Upper lobe of left lung (tissue), 6 donors: Measurements from ENCODE around the gene PIGB. TPM values are rescaled to one million over a fixed set of nuclear protein-coding genes. Genes with fewer than 3 reads are reported as not detected.

Experiments
- ATAC-seq, 2 donors: fragments of 200-7000 bp; cut with Tn5 transposase; one replicate each; pipeline ENCODE4 v1.9.1; 2022; ENCODE audit warnings: mild to moderate bottlenecking in 2 of 2, moderate library complexity in 2 of 2; ENCODE audit not compliant: low FRiP score in 2 of 2
- DNase-seq, 2 donors: peaks; one replicate each; pipeline ENCODE4 v3.0.0-alpha.2; 2019 to 2020
- H3K27ac ChIP-seq, 4 donors: fragments of 200-600 bp; sonication (generic); one replicate each; pipeline ENCODE4 v1.5.1; 2016 to 2019
- H3K27me3 ChIP-seq, 4 donors: fragments of 200-600 bp; sonication (generic); one replicate each; pipeline ENCODE4 v1.5.1; 2017 to 2019
- H3K36me3 ChIP-seq, 4 donors: fragments of 200-600 bp; sonication (generic); one replicate each; pipeline ENCODE4 v1.5.1; 2016 to 2019
- H3K4me1 ChIP-seq, 4 donors: fragments of 200-600 bp; sonication (generic); one replicate each; pipeline ENCODE4 v1.5.1; 2018 to 2019
- H3K4me3 ChIP-seq, 4 donors: fragments of 200-600 bp; sonication (generic); one replicate each; pipeline ENCODE4 v1.5.1; 2017 to 2019; ENCODE audit warnings: mild to moderate bottlenecking in 2 of 4, moderate library complexity in 1 of 4
- H3K9me3 ChIP-seq, 4 donors: fragments of 200-600 bp; sonication (generic); one replicate each; pipeline ENCODE4 v1.5.1; 2018 to 2019
- EP300 ChIP-seq, 4 donors: sonication (generic); formaldehyde crosslinking; IDR thresholded peaks; one replicate each; pipeline ENCODE4 v1.5.1; 2017; ENCODE audit warnings: antibody characterized with exemption in 4 of 4, control low read depth in 2 of 4
- POLR2A ChIP-seq, 4 donors: fragments of 450-650 bp; IDR thresholded peaks; one replicate each; pipeline ENCODE4 v1.5.1; 2016 to 2017; ENCODE audit warnings: antibody characterized with exemption in 4 of 4, mild to moderate bottlenecking in 2 of 4
- POLR2AphosphoS5 ChIP-seq, 2 donors: sonication (generic); formaldehyde crosslinking; IDR thresholded peaks; one replicate each; pipeline ENCODE4 v1.5.1; 2017; ENCODE audit warnings: antibody characterized with exemption in 2 of 2
- WGBS, 2 donors: methylation state at CpG; one replicate each; pipeline ENCODE4 v1.1.5; 2017 to 2018; 5-methylcytosine and 5-hydroxymethylcytosine counted together
- total RNA-seq, 6 donors: library from RNA; depleted of rRNA in 4 of 6; stranded (reverse); fragments of >200 nt in 4 of 6; gene quantifications; one replicate each; pipeline versions ENCODE4 v1.1.0 to v1.2.1, GENCODE V29; 2016 to 2021
- TF ChIP-seq, protein P1 (sequence below), 6 experiments: fragments of 450-650 bp in 4 of 6; fragments of 200-600 bp in 2 of 6; sonication (generic) in 2 of 6; IDR thresholded peaks; one replicate each; pipeline ENCODE4 v1.5.1; 2016 to 2019; ENCODE audit warnings: antibody characterized with exemption in 6 of 6
- donor health status: DM: no; HTN: no; CAD: no; lungs with moderate emphysema.
- donor health status: DM: no; HTN: yes; CAD: no; lungs with severe emphysema.

PIGB gene
- total RNA-seq, 6 donors from 2014 or later = 3.0 to 14.7 (median 9.3) TPM

GRCh38 chr15:55288006-55288717, 30.9 kb upstream of the PIGB start:
- no peaks in the 10 kb centered on the region for H3K27me3 ChIP-seq
- DNase-seq = peak in 1 of 2 donors; percentile 57
- H3K4me1 ChIP-seq = peaks cover 38 to 49% (median 41%) of the 10 kb centered on the region in 4 donors
- H3K27ac ChIP-seq = peak overlapping the region; percentile 95 to 99 (median 98)
- peak overlapping the region in 3 of 4 donors; percentile 70 to 96 (median 79) for H3K4me3 ChIP-seq
- TF ChIP-seq, protein P1, sequence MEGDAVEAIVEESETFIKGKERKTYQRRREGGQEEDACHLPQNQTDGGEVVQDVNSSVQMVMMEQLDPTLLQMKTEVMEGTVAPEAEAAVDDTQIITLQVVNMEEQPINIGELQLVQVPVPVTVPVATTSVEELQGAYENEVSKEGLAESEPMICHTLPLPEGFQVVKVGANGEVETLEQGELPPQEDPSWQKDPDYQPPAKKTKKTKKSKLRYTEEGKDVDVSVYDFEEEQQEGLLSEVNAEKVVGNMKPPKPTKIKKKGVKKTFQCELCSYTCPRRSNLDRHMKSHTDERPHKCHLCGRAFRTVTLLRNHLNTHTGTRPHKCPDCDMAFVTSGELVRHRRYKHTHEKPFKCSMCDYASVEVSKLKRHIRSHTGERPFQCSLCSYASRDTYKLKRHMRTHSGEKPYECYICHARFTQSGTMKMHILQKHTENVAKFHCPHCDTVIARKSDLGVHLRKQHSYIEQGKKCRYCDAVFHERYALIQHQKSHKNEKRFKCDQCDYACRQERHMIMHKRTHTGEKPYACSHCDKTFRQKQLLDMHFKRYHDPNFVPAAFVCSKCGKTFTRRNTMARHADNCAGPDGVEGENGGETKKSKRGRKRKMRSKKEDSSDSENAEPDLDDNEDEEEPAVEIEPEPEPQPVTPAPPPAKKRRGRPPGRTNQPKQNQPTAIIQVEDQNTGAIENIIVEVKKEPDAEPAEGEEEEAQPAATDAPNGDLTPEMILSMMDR (IDR thresholded peaks at IDR 0.05) = no peak
- TF ChIP-seq POLR2A (IDR thresholded peaks at IDR 0.05) (peak in 2 of 4 donors; percentile 15 to 24), EP300 (IDR thresholded peaks at IDR 0.05) (no peak), POLR2AphosphoS5 (IDR thresholded peaks at IDR 0.05) (no peak)
- H3K36me3 ChIP-seq = no peaks in the 10 kb centered on the region
- WGBS, 2 donors = 53 to 65% methylated on average over 8 of the region's 8 CpGs
- no peak for ATAC-seq
- H3K9me3 ChIP-seq = no peaks in the 10 kb centered on the region

GRCh38 chr15:55289011-55289745, 29.8 kb upstream of the PIGB start:
- DNase-seq = peak; percentile 29 to 75
- peak overlapping the region; percentile 95 to 99 (median 98) for H3K27ac ChIP-seq
- no peaks in the 10 kb centered on the region for H3K27me3 ChIP-seq
- ATAC-seq = peak; percentile 43 to 54
- no peaks in the 10 kb centered on the region for H3K9me3 ChIP-seq
- peaks cover 28 to 39% (median 32%) of the 10 kb centered on the region in 4 donors for H3K4me1 ChIP-seq
- H3K4me3 ChIP-seq = peak overlapping the region; percentile 67 to 96 (median 74)
- H3K36me3 ChIP-seq = no peaks in the 10 kb centered on the region
- peak in 2 of 4 donors; percentile 7 to 50 for TF ChIP-seq POLR2A (IDR thresholded peaks at IDR 0.05)
- peak in 1 of 4 donors; percentile 8 for TF ChIP-seq EP300 (IDR thresholded peaks at IDR 0.05)
- TF ChIP-seq, protein P1 (IDR thresholded peaks at IDR 0.05) = no peak
- peak; percentile 28 to 77 for TF ChIP-seq POLR2AphosphoS5 (IDR thresholded peaks at IDR 0.05)
- 0 to 2% methylated on average over 12 to 16 of the region's 37 CpGs for WGBS, 2 donors

DNA sequence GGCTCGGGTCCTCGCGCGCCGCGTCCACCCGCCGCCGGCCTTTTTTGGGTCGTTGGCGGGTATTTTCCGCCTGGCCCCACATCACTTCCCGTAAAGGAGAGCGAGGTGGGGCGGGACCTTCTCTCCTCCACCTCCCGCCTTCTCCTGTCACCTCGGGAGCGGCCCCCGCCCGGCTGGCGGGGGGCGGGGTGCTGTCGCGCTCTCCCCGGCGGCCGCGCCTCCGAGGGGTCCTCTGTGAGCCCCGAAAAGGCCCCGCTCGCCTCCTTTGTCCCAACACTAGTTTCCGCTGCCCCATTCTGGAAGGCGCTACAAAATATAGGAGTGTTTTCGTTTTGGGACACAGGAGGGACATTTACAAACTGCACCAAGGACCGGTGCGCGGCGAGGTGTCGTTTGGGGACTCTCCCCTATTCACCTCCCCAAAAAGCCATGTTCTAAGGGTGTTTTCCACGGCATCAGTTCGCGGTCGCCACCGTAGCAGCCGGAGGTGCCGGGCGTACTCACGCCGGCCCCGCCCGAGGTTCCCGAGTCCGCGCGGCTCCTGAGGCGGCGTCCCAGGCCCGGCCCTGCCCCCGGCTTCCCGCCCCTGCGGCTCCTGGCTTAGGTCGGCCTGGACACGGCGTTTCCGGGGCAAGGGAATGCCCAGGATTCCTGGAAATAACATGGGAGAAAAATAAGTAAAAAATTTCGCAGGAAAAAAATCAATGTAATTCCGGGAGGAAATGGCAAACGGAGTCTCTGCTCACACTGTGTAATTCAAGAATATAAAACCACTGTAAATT, 29.1 kb upstream of the PIGB start, which contains the start of gene RAB27A:
TSS of gene RAB27A (minus strand) at position 68 of the 782 bp plus-strand sequence. CDS start 54,879 bp downstream, outside the sequence.
- WGBS, 2 donors = 0 to 1% methylated on average over 27 to 63 of the region's 69 CpGs
- peak; percentile 93 for ATAC-seq
- H3K4me1 ChIP-seq = peaks cover 20 to 31% (median 24%) of the 10 kb centered on the region in 4 donors

GRCh38 chr15:55290528-55291057, 28.4 kb upstream of the PIGB start:
- ATAC-seq = peak; percentile 94 to 95

More for the DNA sequence above, 29.1 kb upstream of the PIGB start, which contains the start of gene RAB27A:
- TF ChIP-seq, protein P1 (IDR thresholded peaks at IDR 0.05) = no peak
- peak; percentile 49 to 69 for TF ChIP-seq POLR2AphosphoS5 (IDR thresholded peaks at IDR 0.05)
- peak; percentile 12 to 66 (median 20) for TF ChIP-seq EP300 (IDR thresholded peaks at IDR 0.05)
- peak; percentile 10 to 76 (median 54) for TF ChIP-seq POLR2A (IDR thresholded peaks at IDR 0.05)
- H3K27me3 ChIP-seq = no peaks in the 10 kb centered on the region
- peak within 1 kb of the TSS; percentile 95 to 99 (median 98) for H3K27ac ChIP-seq
- H3K36me3 ChIP-seq = no peaks in the 10 kb centered on the region
- H3K4me3 ChIP-seq = peak within 1 kb of the TSS; percentile 67 to 96 (median 74)
- H3K9me3 ChIP-seq = no peaks in the 10 kb centered on the region
- DNase-seq = peak; percentile 90 to 94

More at GRCh38 chr15:55290528-55291057, 28.4 kb upstream of the PIGB start:
- Histone ChIP-seq H3K36me3 (no peaks in the 10 kb centered on the region), H3K4me3 (peak overlapping the region in 3 of 4 donors; percentile 70 to 96 (median 79)), H3K9me3 (no peaks in the 10 kb centered on the region), H3K27me3 (no peaks in the 10 kb centered on the region), H3K27ac (peak overlapping the region; percentile 95 to 99 (median 98)), H3K4me1 (peaks cover 15 to 25% (median 18%) of the 10 kb centered on the region in 4 donors)
- 23 to 25% methylated on average over 17 of the region's 17 CpGs for WGBS, 2 donors
- TF ChIP-seq POLR2AphosphoS5 (IDR thresholded peaks at IDR 0.05) (no peak), EP300 (IDR thresholded peaks at IDR 0.05) (no peak)
- TF ChIP-seq, protein P1 (IDR thresholded peaks at IDR 0.05) = peak; percentile 68 to 90 (median 87)
- peak; percentile 91 to 93 for DNase-seq
